Right lobe of liver (tissue), 4 donors: ENCODE results near the gene FDX1.

Experiments used
- POLR2A ChIP-seq: fragments of 450-650 bp; IDR thresholded peaks from one replicate; pipeline ENCODE4 v1.6.1; 2017; ENCODE audit warnings: antibody characterized with exemption, mild to moderate bottlenecking
- TF ChIP-seq, protein P1 (sequence below), 4 donors: fragments of 200-600 bp in 3 of 4; fragments of 450-650 bp in 1 of 4; IDR thresholded peaks; one replicate each; pipeline versions ENCODE4 v1.5.1 to v1.8.0; 2016 to 2022; ENCODE audit warnings: antibody characterized with exemption in 4 of 4, mild to moderate bottlenecking in 2 of 4
- donor health status: DM: no; HTN: no; CAD: no.
- donor health status: DM: no; HTN: no; CAD: no.
- donor health status: DM: no; HTN: yes; CAD: no.

DNA sequence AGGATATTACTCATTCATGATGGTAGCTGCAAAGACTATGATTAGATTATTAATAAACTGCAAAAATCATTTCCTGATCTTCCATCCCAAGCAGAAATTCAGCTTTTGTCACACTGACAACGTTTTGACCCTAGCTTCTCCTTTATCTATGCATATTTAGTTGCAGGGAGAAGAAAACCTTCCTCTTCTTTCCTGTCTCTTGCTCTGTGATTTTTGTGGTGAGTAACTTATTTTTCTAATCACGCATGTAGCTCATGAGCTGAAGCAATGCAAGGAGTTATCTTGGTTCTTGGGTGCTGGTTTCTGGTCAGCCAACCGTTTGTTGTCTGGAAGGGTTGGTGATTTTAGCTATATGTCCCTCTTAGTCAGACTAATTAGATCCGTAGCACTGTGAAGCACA is 56.4 kb downstream of the FDX1 start:
- TF ChIP-seq, protein P1, sequence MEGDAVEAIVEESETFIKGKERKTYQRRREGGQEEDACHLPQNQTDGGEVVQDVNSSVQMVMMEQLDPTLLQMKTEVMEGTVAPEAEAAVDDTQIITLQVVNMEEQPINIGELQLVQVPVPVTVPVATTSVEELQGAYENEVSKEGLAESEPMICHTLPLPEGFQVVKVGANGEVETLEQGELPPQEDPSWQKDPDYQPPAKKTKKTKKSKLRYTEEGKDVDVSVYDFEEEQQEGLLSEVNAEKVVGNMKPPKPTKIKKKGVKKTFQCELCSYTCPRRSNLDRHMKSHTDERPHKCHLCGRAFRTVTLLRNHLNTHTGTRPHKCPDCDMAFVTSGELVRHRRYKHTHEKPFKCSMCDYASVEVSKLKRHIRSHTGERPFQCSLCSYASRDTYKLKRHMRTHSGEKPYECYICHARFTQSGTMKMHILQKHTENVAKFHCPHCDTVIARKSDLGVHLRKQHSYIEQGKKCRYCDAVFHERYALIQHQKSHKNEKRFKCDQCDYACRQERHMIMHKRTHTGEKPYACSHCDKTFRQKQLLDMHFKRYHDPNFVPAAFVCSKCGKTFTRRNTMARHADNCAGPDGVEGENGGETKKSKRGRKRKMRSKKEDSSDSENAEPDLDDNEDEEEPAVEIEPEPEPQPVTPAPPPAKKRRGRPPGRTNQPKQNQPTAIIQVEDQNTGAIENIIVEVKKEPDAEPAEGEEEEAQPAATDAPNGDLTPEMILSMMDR (IDR thresholded peaks at IDR 0.05): no peak
- no peak for TF ChIP-seq POLR2A
